ENCODE results near the gene CLTCL1. TPM values are rescaled to one million over a fixed set of nuclear protein-coding genes. Genes with fewer than 3 reads are reported as not detected.
A peak's percentile ranks its signal among the peaks of the same experiment; 100 is the strongest.

The CLTCL1 gene
- total RNA-seq, 1 donor from 2014 or later: 13.7 TPM

GRCh38 chr22:19218541-19219233 is 72.8 kb downstream of the CLTCL1 start:
- Histone ChIP-seq H3K4me3 (ENCODE audit: low read depth, low read length) (no peak overlapping the region), H3K27me3 (ENCODE audit: control insufficient read depth, insufficient read depth, low read length) (no peaks in the 10 kb centered on the region), H3K36me3 (ENCODE audit: control insufficient read depth, insufficient read depth, low read length) (peaks cover 17% of the 10 kb centered on the region)
- no peak for TF ChIP-seq CTCF (IDR thresholded peaks at IDR 0.05; ENCODE audit: insufficient read depth, low read length, severe bottlenecking)
- FAIRE-seq (no peak), DNase-seq (ENCODE audit: low read depth) (no peak)

GRCh38 chr22:19216579-19216978 is 74.9 kb downstream of the CLTCL1 start:
- H3K36me3 ChIP-seq (ENCODE audit: control insufficient read depth, insufficient read depth, low read length): peaks cover 11% of the 10 kb centered on the region
- TF ChIP-seq CTCF (IDR thresholded peaks at IDR 0.05; ENCODE audit: insufficient read depth, low read length, severe bottlenecking): no peak

GRCh38 chr22:19215360-19215759 is 76.2 kb downstream of the CLTCL1 start:
- DNase-seq (ENCODE audit: low read depth): no peak
- H3K36me3 ChIP-seq (ENCODE audit: control insufficient read depth, insufficient read depth, low read length): peaks cover 8% of the 10 kb centered on the region
- TF ChIP-seq CTCF (IDR thresholded peaks at IDR 0.05; ENCODE audit: insufficient read depth, low read length, severe bottlenecking): no peak
- no peak overlapping the region for H3K4me3 ChIP-seq (ENCODE audit: low read depth, low read length)
- no peak for FAIRE-seq
- H3K27me3 ChIP-seq (ENCODE audit: control insufficient read depth, insufficient read depth, low read length): no peaks in the 10 kb centered on the region

More at GRCh38 chr22:19216579-19216978, 74.9 kb downstream of the CLTCL1 start:
- FAIRE-seq (no peak), DNase-seq (ENCODE audit: low read depth) (no peak)
- Histone ChIP-seq H3K4me3 (ENCODE audit: low read depth, low read length) (no peak overlapping the region), H3K27me3 (ENCODE audit: control insufficient read depth, insufficient read depth, low read length) (no peaks in the 10 kb centered on the region)

GRCh38 chr22:19214078-19214473 is 77.4 kb downstream of the CLTCL1 start:
- no peak overlapping the region for H3K4me3 ChIP-seq (ENCODE audit: low read depth, low read length)
- FAIRE-seq (peak; percentile 58), DNase-seq (ENCODE audit: low read depth) (no peak)
- H3K36me3 ChIP-seq (ENCODE audit: control insufficient read depth, insufficient read depth, low read length): peaks cover 12% of the 10 kb centered on the region
- H3K27me3 ChIP-seq (ENCODE audit: control insufficient read depth, insufficient read depth, low read length): no peaks in the 10 kb centered on the region
- TF ChIP-seq CTCF (IDR thresholded peaks at IDR 0.05; ENCODE audit: insufficient read depth, low read length, severe bottlenecking): no peak

GRCh38 chr22:19213442-19214077 is 78.0 kb downstream of the CLTCL1 start:
- DNase-seq (ENCODE audit: low read depth) (no peak), FAIRE-seq (no peak)
- no peaks in the 10 kb centered on the region for H3K27me3 ChIP-seq (ENCODE audit: control insufficient read depth, insufficient read depth, low read length)
- H3K36me3 ChIP-seq (ENCODE audit: control insufficient read depth, insufficient read depth, low read length): peaks cover 13% of the 10 kb centered on the region
- no peak for TF ChIP-seq CTCF (IDR thresholded peaks at IDR 0.05; ENCODE audit: insufficient read depth, low read length, severe bottlenecking)
- H3K4me3 ChIP-seq (ENCODE audit: low read depth, low read length): no peak overlapping the region
